GM18868 (cell line): Measurements from ENCODE around the gene ADAMTS19.
"Not testable (repeated sequence)": the region's sequence is repeated elsewhere in the genome, so short reads cannot be mapped to it uniquely, and the experiment has no call there.

ENCODE experiments used
- ATAC-seq: cut with Tn5 transposase; IDR thresholded peaks from one replicate; pipeline ENCODE4 v1.9.1; 2021; ENCODE audit warnings: mild to moderate bottlenecking, moderate library complexity; ENCODE audit not compliant: unreplicated experiment

The ADAMTS19 gene

GRCh38 chr5:129459777-129460671 lies at the start of gene ADAMTS19:
ADAMTS19 (plus strand) TSS chr5:129460298; CDS start chr5:129460392, 94 bp downstream.
- peak; percentile 48 for ATAC-seq

- ATAC-seq: no peak
Observed at GRCh38 chr5:129410488-129410887, 49.6 kb upstream of the ADAMTS19 start.

- ATAC-seq: no peak
Observed at GRCh38 chr5:129412721-129413120, 47.4 kb upstream of the ADAMTS19 start.

GRCh38 chr5:129413570-129413969 lies 46.5 kb upstream of the ADAMTS19 start:
- no peak for ATAC-seq

GRCh38 chr5:129419292-129419691 lies 40.8 kb upstream of the ADAMTS19 start:
- no peak for ATAC-seq

GRCh38 chr5:129425031-129425430 lies 35.1 kb upstream of the ADAMTS19 start:
- ATAC-seq: no peak

GRCh38 chr5:129426071-129426470 lies 34.0 kb upstream of the ADAMTS19 start:
- ATAC-seq: no peak

- ATAC-seq: not testable (repeated sequence)
Observed at GRCh38 chr5:129428636-129429035, 31.5 kb upstream of the ADAMTS19 start.

GRCh38 chr5:129431406-129431805 lies 28.7 kb upstream of the ADAMTS19 start:
- no peak for ATAC-seq

- ATAC-seq: no peak
Observed at GRCh38 chr5:129438322-129438721, 21.8 kb upstream of the ADAMTS19 start.

- ATAC-seq: no peak
Observed at GRCh38 chr5:129440424-129440823, 19.7 kb upstream of the ADAMTS19 start.

GRCh38 chr5:129441096-129441495 lies 19.0 kb upstream of the ADAMTS19 start:
- ATAC-seq: no peak

GRCh38 chr5:129445379-129445778 lies 14.7 kb upstream of the ADAMTS19 start:
- ATAC-seq: peak; percentile 84

- no peak for ATAC-seq
Observed at GRCh38 chr5:129447968-129448367, 12.1 kb upstream of the ADAMTS19 start.

GRCh38 chr5:129448654-129449053 lies 11.4 kb upstream of the ADAMTS19 start:
- ATAC-seq: no peak

- no peak for ATAC-seq
Observed at GRCh38 chr5:129454461-129454860, 5.6 kb upstream of the ADAMTS19 start.

GRCh38 chr5:129459450-129459776 lies 685 bp upstream of the ADAMTS19 start:
- no peak for ATAC-seq

GRCh38 chr5:129460672-129460935 lies 506 bp downstream of the ADAMTS19 start:
- ATAC-seq: no peak

GRCh38 chr5:129460936-129461710 lies 1.0 kb downstream of the ADAMTS19 start:
- ATAC-seq: peak; percentile 52

- ATAC-seq: peak; percentile 73
Observed at GRCh38 chr5:129461711-129462332, 1.7 kb downstream of the ADAMTS19 start.

- no peak for ATAC-seq
Observed at GRCh38 chr5:129465776-129466344, 5.8 kb downstream of the ADAMTS19 start.
